Endometrial microvascular endothelial cells (primary cell): ENCODE data around the gene CDC42BPB. TPM values are rescaled to one million over a fixed set of nuclear protein-coding genes. Genes with fewer than 3 reads are reported as not detected.

ENCODE experiments used
- total RNA-seq: library from RNA; depleted of rRNA; stranded (reverse); fragments of >200 nt; gene quantifications from one replicate; pipeline ENCODE4 v1.2.3, GENCODE V29; 2015; ENCODE audit errors: inconsistent ontology term

The CDC42BPB gene
- total RNA-seq, 1 donor from 2014 or later: 95.0 TPM

Other genes with a start within 250 kb of the CDC42BPB start
- not detected for gene AMN, start 134.9 kb downstream of the CDC42BPB start, total RNA-seq
- not detected for gene LBHD2, start 26.7 kb upstream of the CDC42BPB start, total RNA-seq
- not detected for gene EXOC3L4, start 37.2 kb upstream of the CDC42BPB start, total RNA-seq
- 46.3 TPM for gene TNFAIP2, start 65.9 kb upstream of the CDC42BPB start, total RNA-seq